H1 (cell line): ENCODE measurements around the gene IL16. TPM values are rescaled to one million over a fixed set of nuclear protein-coding genes. Genes with fewer than 3 reads are reported as not detected.

Experiments
- CBX8 ChIP-seq: fragments of 300-800, 300-1000 bp; sonication (generic); IDR thresholded peaks from 2 replicates; pipeline ENCODE4 v1.7.1; 2016; ENCODE audit warnings: low read depth, low read length, borderline replicate concordance
- CHD1 ChIP-seq: IDR thresholded peaks from 2 replicates; pipeline ENCODE4 v1.6.1; 2012; ENCODE audit warnings: low read depth, low read length, improper control_type of control experiment
- GABPA ChIP-seq: IDR thresholded peaks from 2 replicates; pipeline ENCODE4 v1.6.1; 2011; ENCODE audit warnings: mild to moderate bottlenecking, low read length, moderate library complexity, borderline replicate concordance; ENCODE audit not compliant: insufficient read depth
- NRF1 ChIP-seq: IDR thresholded peaks from 2 replicates; pipeline ENCODE4 v1.6.1; 2011; ENCODE audit warnings: mild to moderate bottlenecking, low read depth, low read length, improper control_type of control experiment
- RXRA ChIP-seq: IDR thresholded peaks from 2 replicates; pipeline ENCODE4 v1.6.1; 2011; ENCODE audit warnings: low read depth, mild to moderate bottlenecking, low read length, moderate library complexity; ENCODE audit not compliant: insufficient read depth
- SUZ12 ChIP-seq: fragments of 200-600 bp; sonication (generic); IDR thresholded peaks from 2 replicates; pipeline ENCODE4 v1.6.1; 2012; ENCODE audit warnings: mild to moderate bottlenecking, inconsistent platforms, low read length, moderate library complexity, mixed read lengths
- polyA plus RNA-seq, 7 experiments: library from polyadenylated mRNA; depleted of rRNA in 3 of 7; stranded (reverse) in 5 of 7; unstranded in 2 of 7; fragments of >200 nt in 5 of 7; fragments of 200-250 nt in 2 of 7; gene quantifications; 1 replicate in 5 of 7; 2 replicates in 1 of 7; 4 replicates in 1 of 7; pipeline versions ENCODE4 v1.2.1 to v1.2.3, GENCODE V29; 2011 to 2013; ENCODE audit warnings: missing spikeins in 2 of 7, mixed read lengths in 2 of 7
- total RNA-seq: library from RNA; stranded (reverse); fragmentation: NEBNext Ultra II Directional; extraction: Animal tissue kit (Norgen Biotek cat#: 25700); gene quantifications from 2 replicates; pipeline ENCODE4 v1.2.1, GENCODE V29; 2021
- TF ChIP-seq, protein P1 (sequence below): fragments of 300-600 bp; sonication (generic); IDR thresholded peaks from 2 replicates; pipeline ENCODE4 v1.7.1; 2012; ENCODE audit warnings: low read length, moderate library complexity, mild to moderate bottlenecking, inconsistent platforms; ENCODE audit not compliant: insufficient replicate concordance
- TF ChIP-seq, protein P2 (sequence below): IDR thresholded peaks from 2 replicates; pipeline ENCODE4 v1.6.1; 2012; ENCODE audit warnings: low read length, inconsistent platforms

IL16 gene
- total and polyA plus RNA-seq, 2 of the 8 experiments (the other 6 are each of a cell fraction or from before 2014, with no cell fraction given): 0.03 to 0.09 TPM

DNA sequence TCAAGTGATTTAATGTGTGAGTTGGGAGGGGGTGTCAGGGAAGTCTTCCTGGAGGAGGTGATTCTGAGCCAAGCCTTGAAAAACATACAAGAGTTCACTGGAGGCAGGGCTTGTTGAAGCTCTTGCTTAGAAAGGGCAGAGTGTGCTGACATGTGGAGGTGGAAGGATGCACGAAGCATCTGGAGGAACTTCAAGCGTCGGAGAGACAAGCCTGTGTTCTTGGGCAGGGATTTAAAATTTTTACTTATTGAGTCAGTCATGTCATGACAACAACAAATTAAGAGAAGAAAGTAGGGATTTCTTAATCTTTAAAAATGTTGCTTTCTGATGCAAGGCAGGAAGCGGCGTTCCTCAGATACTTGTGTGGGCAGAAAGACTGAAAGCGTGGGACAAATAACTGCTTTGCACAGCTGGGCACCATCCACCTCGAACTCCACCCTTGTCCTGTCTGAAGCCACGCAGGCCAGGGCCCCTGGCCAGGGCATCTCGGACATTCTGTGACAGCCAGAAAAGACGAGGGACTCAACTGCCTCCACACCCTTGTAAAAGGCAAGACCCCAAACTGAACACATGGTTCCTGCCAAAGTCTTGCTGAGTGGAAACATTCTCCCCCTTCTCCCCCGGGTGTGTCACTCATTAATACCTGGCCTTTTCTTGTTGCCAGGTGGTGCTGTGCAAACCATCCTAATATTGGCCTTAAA lies 6.9 kb upstream of the IL16 start (continued):
- TF ChIP-seq, protein P1, sequence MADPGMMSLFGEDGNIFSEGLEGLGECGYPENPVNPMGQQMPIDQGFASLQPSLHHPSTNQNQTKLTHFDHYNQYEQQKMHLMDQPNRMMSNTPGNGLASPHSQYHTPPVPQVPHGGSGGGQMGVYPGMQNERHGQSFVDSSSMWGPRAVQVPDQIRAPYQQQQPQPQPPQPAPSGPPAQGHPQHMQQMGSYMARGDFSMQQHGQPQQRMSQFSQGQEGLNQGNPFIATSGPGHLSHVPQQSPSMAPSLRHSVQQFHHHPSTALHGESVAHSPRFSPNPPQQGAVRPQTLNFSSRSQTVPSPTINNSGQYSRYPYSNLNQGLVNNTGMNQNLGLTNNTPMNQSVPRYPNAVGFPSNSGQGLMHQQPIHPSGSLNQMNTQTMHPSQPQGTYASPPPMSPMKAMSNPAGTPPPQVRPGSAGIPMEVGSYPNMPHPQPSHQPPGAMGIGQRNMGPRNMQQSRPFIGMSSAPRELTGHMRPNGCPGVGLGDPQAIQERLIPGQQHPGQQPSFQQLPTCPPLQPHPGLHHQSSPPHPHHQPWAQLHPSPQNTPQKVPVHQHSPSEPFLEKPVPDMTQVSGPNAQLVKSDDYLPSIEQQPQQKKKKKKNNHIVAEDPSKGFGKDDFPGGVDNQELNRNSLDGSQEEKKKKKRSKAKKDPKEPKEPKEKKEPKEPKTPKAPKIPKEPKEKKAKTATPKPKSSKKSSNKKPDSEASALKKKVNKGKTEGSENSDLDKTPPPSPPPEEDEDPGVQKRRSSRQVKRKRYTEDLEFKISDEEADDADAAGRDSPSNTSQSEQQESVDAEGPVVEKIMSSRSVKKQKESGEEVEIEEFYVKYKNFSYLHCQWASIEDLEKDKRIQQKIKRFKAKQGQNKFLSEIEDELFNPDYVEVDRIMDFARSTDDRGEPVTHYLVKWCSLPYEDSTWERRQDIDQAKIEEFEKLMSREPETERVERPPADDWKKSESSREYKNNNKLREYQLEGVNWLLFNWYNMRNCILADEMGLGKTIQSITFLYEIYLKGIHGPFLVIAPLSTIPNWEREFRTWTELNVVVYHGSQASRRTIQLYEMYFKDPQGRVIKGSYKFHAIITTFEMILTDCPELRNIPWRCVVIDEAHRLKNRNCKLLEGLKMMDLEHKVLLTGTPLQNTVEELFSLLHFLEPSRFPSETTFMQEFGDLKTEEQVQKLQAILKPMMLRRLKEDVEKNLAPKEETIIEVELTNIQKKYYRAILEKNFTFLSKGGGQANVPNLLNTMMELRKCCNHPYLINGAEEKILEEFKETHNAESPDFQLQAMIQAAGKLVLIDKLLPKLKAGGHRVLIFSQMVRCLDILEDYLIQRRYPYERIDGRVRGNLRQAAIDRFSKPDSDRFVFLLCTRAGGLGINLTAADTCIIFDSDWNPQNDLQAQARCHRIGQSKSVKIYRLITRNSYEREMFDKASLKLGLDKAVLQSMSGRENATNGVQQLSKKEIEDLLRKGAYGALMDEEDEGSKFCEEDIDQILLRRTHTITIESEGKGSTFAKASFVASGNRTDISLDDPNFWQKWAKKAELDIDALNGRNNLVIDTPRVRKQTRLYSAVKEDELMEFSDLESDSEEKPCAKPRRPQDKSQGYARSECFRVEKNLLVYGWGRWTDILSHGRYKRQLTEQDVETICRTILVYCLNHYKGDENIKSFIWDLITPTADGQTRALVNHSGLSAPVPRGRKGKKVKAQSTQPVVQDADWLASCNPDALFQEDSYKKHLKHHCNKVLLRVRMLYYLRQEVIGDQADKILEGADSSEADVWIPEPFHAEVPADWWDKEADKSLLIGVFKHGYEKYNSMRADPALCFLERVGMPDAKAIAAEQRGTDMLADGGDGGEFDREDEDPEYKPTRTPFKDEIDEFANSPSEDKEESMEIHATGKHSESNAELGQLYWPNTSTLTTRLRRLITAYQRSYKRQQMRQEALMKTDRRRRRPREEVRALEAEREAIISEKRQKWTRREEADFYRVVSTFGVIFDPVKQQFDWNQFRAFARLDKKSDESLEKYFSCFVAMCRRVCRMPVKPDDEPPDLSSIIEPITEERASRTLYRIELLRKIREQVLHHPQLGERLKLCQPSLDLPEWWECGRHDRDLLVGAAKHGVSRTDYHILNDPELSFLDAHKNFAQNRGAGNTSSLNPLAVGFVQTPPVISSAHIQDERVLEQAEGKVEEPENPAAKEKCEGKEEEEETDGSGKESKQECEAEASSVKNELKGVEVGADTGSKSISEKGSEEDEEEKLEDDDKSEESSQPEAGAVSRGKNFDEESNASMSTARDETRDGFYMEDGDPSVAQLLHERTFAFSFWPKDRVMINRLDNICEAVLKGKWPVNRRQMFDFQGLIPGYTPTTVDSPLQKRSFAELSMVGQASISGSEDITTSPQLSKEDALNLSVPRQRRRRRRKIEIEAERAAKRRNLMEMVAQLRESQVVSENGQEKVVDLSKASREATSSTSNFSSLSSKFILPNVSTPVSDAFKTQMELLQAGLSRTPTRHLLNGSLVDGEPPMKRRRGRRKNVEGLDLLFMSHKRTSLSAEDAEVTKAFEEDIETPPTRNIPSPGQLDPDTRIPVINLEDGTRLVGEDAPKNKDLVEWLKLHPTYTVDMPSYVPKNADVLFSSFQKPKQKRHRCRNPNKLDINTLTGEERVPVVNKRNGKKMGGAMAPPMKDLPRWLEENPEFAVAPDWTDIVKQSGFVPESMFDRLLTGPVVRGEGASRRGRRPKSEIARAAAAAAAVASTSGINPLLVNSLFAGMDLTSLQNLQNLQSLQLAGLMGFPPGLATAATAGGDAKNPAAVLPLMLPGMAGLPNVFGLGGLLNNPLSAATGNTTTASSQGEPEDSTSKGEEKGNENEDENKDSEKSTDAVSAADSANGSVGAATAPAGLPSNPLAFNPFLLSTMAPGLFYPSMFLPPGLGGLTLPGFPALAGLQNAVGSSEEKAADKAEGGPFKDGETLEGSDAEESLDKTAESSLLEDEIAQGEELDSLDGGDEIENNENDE: no peak
- no peak for TF ChIP-seq NRF1
- TF ChIP-seq, protein P2, sequence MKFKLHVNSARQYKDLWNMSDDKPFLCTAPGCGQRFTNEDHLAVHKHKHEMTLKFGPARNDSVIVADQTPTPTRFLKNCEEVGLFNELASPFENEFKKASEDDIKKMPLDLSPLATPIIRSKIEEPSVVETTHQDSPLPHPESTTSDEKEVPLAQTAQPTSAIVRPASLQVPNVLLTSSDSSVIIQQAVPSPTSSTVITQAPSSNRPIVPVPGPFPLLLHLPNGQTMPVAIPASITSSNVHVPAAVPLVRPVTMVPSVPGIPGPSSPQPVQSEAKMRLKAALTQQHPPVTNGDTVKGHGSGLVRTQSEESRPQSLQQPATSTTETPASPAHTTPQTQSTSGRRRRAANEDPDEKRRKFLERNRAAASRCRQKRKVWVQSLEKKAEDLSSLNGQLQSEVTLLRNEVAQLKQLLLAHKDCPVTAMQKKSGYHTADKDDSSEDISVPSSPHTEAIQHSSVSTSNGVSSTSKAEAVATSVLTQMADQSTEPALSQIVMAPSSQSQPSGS: no peak
- TF ChIP-seq GABPA: no peak
- TF ChIP-seq CHD1: no peak
- no peak for TF ChIP-seq SUZ12
- no peak for TF ChIP-seq RXRA
- no peak for TF ChIP-seq CBX8
